ENCODE data around the gene ATE1. TPM values are rescaled to one million over a fixed set of nuclear protein-coding genes. Genes with fewer than 3 reads are reported as not detected.

ATE1 gene
- total RNA-seq, 1 experiment from 2014 or later, result 39.2 TPM

DNA sequence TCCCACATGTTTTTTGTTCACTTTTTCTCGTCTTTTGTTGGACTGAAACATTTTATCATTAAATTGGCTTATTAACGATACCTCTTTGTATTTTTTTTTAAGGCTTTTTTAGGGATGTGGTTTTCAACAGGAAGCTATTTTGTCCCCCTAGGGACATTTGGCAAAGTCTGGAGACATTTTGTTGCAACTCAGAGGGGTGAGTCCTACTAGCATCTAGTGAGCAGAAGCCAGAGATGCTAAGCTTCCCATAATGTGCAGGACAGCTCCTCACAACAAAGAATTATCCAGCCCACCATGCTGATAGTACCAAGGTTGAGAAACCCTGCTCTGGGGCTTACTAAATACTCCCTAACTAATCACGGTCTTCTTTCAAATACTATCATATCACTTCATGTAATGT lies 63.2 kb downstream of the ATE1 start:
- Histone ChIP-seq H3K9ac (ENCODE audit: low read length) (no peak overlapping the region), H3K4me1 (ENCODE audit: control insufficient read depth in 1 of 2, insufficient read depth in 2 of 2, low read length in 2 of 2) (no peaks in the 10 kb centered on the region), H3K27ac (ENCODE audit: low read depth, low read length) (no peak overlapping the region), H3K79me2 (ENCODE audit: insufficient read depth, low read length) (no peaks in the 10 kb centered on the region), H3K27me3 (ENCODE audit: insufficient read depth, low read length) (no peaks in the 10 kb centered on the region), H3K4me3 (replicated peaks in 1 of 2; ENCODE audit: low read depth in 1 of 2, low read length in 2 of 2) (no peak overlapping the region), H3K4me2 (ENCODE audit: low read length) (no peak overlapping the region), H3K9me2 (ENCODE audit: insufficient read depth) (no peaks in the 10 kb centered on the region), H4K20me1 (ENCODE audit: insufficient read depth) (no peaks in the 10 kb centered on the region), H2AFZ (ENCODE audit: low read depth, low read length, poor library complexity, severe bottlenecking) (no peak overlapping the region), H3K36me3 (ENCODE audit: control insufficient read depth in 1 of 2, insufficient read depth in 2 of 2, low read length in 2 of 2) (0 out of 4 replicates have a peak, but pooled peaks cover 0 to 4% of the 10 kb centered on the region in 2 experiments), H3K9me3 (ENCODE audit: control insufficient read depth in 1 of 2, insufficient read depth in 1 of 2, low read depth in 1 of 2, low read length in 2 of 2) (no peaks in the 10 kb centered on the region)
- ChIA-PET CTCF (no interaction called here), POLR2A (interaction anchor here (0.7 kb wide), 1 partner anchor 28 kb away, joined by 3 read pairs; no protein-coding TSS in a partner anchor), RAD21 (ENCODE audit: low non-redundant PET in 1 of 2, low total read pairs in 2 of 2, uncharacterized antibody in 2 of 2, unreplicated experiment in 2 of 2) (no interaction called here)
- no TSS peak for BruUV-seq (replicated peaks)
- intact Hi-C loops (cut with micrococcal nuclease), result no loop called here
- DNase-seq (ENCODE audit: low read depth, low spot score) (no peak), ATAC-seq (no peak)
- TF ChIP-seq SRF (IDR thresholded peaks at IDR 0.05; ENCODE audit: low read depth) (no peak), ZFX (IDR thresholded peaks at IDR 0.05) (no peak), EZH2 (IDR thresholded peaks at IDR 0.05) (no peak), ATF3 (IDR thresholded peaks at IDR 0.05) (no peak), CBX3 (IDR thresholded peaks at IDR 0.05; ENCODE audit: low read depth) (no peak), POLR2AphosphoS5 (IDR thresholded peaks at IDR 0.05; ENCODE audit: low read depth, low read length) (no peak), SP1 (IDR thresholded peaks at IDR 0.05; ENCODE audit: low read depth) (no peak), ZNF274 (IDR thresholded peaks at IDR 0.05; ENCODE audit: low read depth, low read length) (no peak), ELF1 (IDR thresholded peaks at IDR 0.05; ENCODE audit: borderline replicate concordance, low read depth) (no peak), MAX (IDR thresholded peaks at IDR 0.05) (no peak), SIN3A (IDR thresholded peaks at IDR 0.05; ENCODE audit: low read depth) (no peak), RAD21 (IDR thresholded peaks at IDR 0.05; ENCODE audit: low read depth) (no peak), EGR1 (IDR thresholded peaks at IDR 0.05; ENCODE audit: low read depth) (no peak), CEBPB (IDR thresholded peaks at IDR 0.05; ENCODE audit: low read depth) (no peak), ZBTB33 (IDR thresholded peaks at IDR 0.05; ENCODE audit: extremely low read depth, insufficient replicate concordance, low read length) (no peak), FOSL1 (IDR thresholded peaks at IDR 0.05; ENCODE audit: low read depth) (no peak), POLR2A (IDR thresholded peaks at IDR 0.05; ENCODE audit: borderline replicate concordance, extremely low read depth, insufficient read depth, insufficient read length) (no peak), TCF7L2 (IDR thresholded peaks at IDR 0.05; ENCODE audit: borderline replicate concordance, extremely low read depth, insufficient read depth, insufficient read length) (no peak), CTCF (IDR thresholded peaks at IDR 0.05 in 2 of 3, conservative IDR thresholded peaks at IDR 0.05 in 1 of 3; ENCODE audit: borderline replicate concordance in 1 of 3, insufficient read depth in 1 of 3, low read depth in 2 of 3, low read length in 2 of 3) (no peak)
- TF ChIP-seq, protein P1, sequence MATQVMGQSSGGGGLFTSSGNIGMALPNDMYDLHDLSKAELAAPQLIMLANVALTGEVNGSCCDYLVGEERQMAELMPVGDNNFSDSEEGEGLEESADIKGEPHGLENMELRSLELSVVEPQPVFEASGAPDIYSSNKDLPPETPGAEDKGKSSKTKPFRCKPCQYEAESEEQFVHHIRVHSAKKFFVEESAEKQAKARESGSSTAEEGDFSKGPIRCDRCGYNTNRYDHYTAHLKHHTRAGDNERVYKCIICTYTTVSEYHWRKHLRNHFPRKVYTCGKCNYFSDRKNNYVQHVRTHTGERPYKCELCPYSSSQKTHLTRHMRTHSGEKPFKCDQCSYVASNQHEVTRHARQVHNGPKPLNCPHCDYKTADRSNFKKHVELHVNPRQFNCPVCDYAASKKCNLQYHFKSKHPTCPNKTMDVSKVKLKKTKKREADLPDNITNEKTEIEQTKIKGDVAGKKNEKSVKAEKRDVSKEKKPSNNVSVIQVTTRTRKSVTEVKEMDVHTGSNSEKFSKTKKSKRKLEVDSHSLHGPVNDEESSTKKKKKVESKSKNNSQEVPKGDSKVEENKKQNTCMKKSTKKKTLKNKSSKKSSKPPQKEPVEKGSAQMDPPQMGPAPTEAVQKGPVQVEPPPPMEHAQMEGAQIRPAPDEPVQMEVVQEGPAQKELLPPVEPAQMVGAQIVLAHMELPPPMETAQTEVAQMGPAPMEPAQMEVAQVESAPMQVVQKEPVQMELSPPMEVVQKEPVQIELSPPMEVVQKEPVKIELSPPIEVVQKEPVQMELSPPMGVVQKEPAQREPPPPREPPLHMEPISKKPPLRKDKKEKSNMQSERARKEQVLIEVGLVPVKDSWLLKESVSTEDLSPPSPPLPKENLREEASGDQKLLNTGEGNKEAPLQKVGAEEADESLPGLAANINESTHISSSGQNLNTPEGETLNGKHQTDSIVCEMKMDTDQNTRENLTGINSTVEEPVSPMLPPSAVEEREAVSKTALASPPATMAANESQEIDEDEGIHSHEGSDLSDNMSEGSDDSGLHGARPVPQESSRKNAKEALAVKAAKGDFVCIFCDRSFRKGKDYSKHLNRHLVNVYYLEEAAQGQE (IDR thresholded peaks at IDR 0.05; ENCODE audit: low read depth), result no peak

Data from HCT116 (cell line).